Thyroid gland (tissue), 4 donors: ENCODE measurements around the gene PLA2G2D. TPM values are rescaled to one million over a fixed set of nuclear protein-coding genes. Genes with fewer than 3 reads are reported as not detected.

Experiments used
- DNase-seq, 2 donors: peaks; one replicate each; pipeline ENCODE4 v3.0.0-alpha.2; 2019
- H3K27ac ChIP-seq, 3 donors: fragments of 200-600 bp; sonication (generic); 1 replicate in 2 of 3; 2 replicates in 1 of 3; pipeline ENCODE4 v1.5.1; 2016 to 2019; ENCODE audit warnings: mild to moderate bottlenecking in 1 of 3, moderate library complexity in 1 of 3
- H3K27me3 ChIP-seq: fragments of 200-600 bp; sonication (generic); one replicate; pipeline ENCODE4 v1.5.1; 2019
- H3K36me3 ChIP-seq, 2 donors: fragments of 200-600 bp; sonication (generic); one replicate each; pipeline ENCODE4 v1.5.1; 2016 to 2019
- H3K4me1 ChIP-seq, 2 donors: fragments of 200-600 bp; sonication (generic); one replicate each; pipeline ENCODE4 v1.5.1; 2017 to 2019
- H3K4me3 ChIP-seq, 3 donors: fragments of 200-600 bp; sonication (generic); replicated peaks in 1 of 3; 1 replicate in 2 of 3; 2 replicates in 1 of 3; pipeline ENCODE4 v1.5.1; 2016; ENCODE audit warnings: mild to moderate bottlenecking in 1 of 3
- H3K9me3 ChIP-seq: fragments of 200-600 bp; sonication (generic); one replicate; pipeline ENCODE4 v1.5.1; 2017
- POLR2A ChIP-seq, 2 donors: fragments of 450-650 bp; IDR thresholded peaks; one replicate each; pipeline ENCODE4 v1.6.1; 2017; ENCODE audit warnings: antibody characterized with exemption in 2 of 2, mild to moderate bottlenecking in 2 of 2, moderate library complexity in 1 of 2
- WGBS, 2 donors: methylation state at CpG; one replicate each; pipeline ENCODE4 v1.1.5; 2017; 5-methylcytosine and 5-hydroxymethylcytosine counted together
- intact Hi-C: fragments of 100-400 bp; cut with DNase I; formaldehyde crosslinking; loops from one replicate; pipeline ENCODE4 v1.15.1; 2023
- total RNA-seq, 4 donors: library from RNA; depleted of rRNA; stranded (reverse); fragments of >200 nt; gene quantifications; one replicate each; pipeline ENCODE4 v1.2.3, GENCODE V29; 2016
- TF ChIP-seq, protein P1 (sequence below), 6 experiments: fragments of 200-600 bp in 3 of 6; fragments of 450-650 bp in 3 of 6; sonication (generic) in 3 of 6; IDR thresholded peaks; one replicate each; pipeline ENCODE4 v1.5.1; 2016 to 2019; ENCODE audit warnings: antibody characterized with exemption in 6 of 6, mild to moderate bottlenecking in 2 of 6, inconsistent platforms in 1 of 6, moderate library complexity in 1 of 6

Gene PLA2G2D
- total RNA-seq, 4 donors from 2014 or later, result not detected

DNA sequence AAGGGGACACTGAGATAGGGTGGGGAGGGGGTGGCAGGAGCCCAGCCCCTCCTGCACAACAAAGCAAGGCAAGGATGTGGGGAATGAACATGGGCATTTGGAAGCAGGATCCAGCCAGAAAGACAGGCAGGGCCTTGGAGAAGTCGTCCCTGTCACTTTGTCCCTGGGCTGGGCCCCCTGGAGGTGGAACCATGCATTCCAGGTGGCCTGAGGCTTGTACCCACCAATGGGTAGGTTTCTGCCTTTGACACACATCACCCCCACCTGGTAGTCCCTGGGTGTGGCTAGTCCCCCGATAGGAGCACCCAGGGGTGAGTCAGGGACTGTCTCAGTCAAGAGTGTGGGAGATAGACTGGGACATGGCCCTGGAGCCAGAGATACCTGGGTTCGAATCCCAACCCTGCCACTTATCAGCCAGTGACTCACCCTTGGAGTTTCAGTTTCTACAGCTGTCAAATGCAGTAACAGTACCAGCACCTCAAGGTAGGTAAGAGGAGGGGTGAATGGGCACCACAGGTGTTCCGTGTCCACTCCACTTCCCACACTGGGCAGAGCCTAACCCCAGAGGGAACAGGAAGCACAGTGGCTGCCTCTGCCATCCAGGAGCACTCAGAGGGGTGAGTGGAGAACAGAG is 10.0 kb downstream of the PLA2G2D start:
- intact Hi-C loops, result no loop called here
- Histone ChIP-seq H3K9me3 (no peaks in the 10 kb centered on the region), H3K36me3 (no peaks in the 10 kb centered on the region), H3K27ac (no peak overlapping the region), H3K4me3 (no peak overlapping the region), H3K27me3 (no peaks in the 10 kb centered on the region), H3K4me1 (no peaks in the 10 kb centered on the region)
- DNase-seq, result no peak
- WGBS, 2 donors, result 52 to 78% methylated on average over 3 to 4 of the region's 4 CpGs
- TF ChIP-seq, protein P1, sequence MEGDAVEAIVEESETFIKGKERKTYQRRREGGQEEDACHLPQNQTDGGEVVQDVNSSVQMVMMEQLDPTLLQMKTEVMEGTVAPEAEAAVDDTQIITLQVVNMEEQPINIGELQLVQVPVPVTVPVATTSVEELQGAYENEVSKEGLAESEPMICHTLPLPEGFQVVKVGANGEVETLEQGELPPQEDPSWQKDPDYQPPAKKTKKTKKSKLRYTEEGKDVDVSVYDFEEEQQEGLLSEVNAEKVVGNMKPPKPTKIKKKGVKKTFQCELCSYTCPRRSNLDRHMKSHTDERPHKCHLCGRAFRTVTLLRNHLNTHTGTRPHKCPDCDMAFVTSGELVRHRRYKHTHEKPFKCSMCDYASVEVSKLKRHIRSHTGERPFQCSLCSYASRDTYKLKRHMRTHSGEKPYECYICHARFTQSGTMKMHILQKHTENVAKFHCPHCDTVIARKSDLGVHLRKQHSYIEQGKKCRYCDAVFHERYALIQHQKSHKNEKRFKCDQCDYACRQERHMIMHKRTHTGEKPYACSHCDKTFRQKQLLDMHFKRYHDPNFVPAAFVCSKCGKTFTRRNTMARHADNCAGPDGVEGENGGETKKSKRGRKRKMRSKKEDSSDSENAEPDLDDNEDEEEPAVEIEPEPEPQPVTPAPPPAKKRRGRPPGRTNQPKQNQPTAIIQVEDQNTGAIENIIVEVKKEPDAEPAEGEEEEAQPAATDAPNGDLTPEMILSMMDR (IDR thresholded peaks at IDR 0.05), result no peak
- no peak for TF ChIP-seq POLR2A (IDR thresholded peaks at IDR 0.05)

DNA sequence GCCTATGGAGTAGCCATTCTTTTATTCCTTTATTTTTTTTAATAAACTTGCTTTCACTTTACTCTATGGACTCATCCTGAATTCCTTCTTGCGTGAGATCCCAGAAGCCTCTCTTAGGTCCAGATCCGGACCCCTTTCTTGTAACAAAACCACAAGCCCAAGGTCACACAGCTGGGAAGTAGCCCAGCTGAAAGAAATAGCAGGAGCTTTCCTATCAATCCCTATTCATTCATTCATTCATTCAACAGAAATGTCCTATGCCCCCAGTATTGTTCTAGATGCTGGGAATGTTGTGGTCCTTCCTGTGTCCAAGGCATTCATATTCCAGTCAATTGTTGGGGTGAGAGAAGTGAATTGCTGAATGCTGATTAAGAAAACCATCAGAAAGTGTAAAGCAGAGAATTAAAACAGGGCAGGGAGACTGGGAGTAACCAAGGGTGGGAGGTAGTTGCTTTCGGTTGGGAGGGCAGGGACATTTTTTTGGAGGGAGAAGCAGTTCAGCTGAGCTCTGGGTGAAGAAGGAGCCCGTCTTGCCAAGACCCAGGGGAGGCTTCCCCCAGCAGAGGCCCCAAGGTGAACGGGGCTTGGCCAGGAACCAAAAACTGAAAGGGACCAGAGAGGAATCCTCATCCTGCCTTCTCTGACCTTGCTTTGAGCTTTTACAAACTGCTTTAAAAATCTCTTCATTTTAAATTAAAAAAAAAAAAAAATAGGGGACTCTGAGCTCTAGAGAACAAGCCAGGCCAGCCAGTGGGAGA is 10.8 kb downstream of the PLA2G2D start:
- no peaks in the 10 kb centered on the region for H3K27me3 ChIP-seq
- no peaks in the 10 kb centered on the region for H3K9me3 ChIP-seq
- no peaks in the 10 kb centered on the region for H3K4me1 ChIP-seq
- no peak overlapping the region for H3K4me3 ChIP-seq
- DNase-seq, result no peak
- WGBS, 2 donors, result 48 to 54% methylated on average over 5 of the region's 5 CpGs
- TF ChIP-seq POLR2A (IDR thresholded peaks at IDR 0.05), result no peak
- TF ChIP-seq, protein P1 (IDR thresholded peaks at IDR 0.05), result no peak
- no peaks in the 10 kb centered on the region for H3K36me3 ChIP-seq
- no peak overlapping the region for H3K27ac ChIP-seq
- intact Hi-C loops, result no loop called here

DNA sequence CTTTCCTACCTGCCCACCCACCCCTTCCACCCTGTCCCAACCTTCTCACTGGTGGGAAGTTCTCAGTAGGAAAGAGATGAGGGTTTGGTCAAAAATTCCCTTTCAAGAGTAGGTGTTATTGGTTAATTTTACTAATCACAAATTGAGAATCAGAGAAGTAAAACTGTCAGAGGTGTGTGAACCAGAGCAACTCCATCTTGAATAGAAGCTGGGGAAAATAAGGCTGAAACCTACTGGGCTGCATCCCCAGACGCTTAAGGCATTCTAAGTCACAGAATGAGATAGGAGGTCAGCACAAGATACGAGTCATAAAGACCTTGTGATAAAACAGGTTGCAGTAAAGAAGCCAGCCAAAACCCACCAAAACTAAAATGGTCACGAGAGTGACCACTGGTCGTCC is 11.5 kb downstream of the PLA2G2D start:
- no peak for TF ChIP-seq POLR2A (IDR thresholded peaks at IDR 0.05)
- TF ChIP-seq, protein P1 (IDR thresholded peaks at IDR 0.05), result no peak
- H3K9me3 ChIP-seq, result no peaks in the 10 kb centered on the region
- H3K36me3 ChIP-seq, result no peaks in the 10 kb centered on the region
- H3K4me3 ChIP-seq, result no peak overlapping the region
- H3K4me1 ChIP-seq, result no peaks in the 10 kb centered on the region
- intact Hi-C loops, result no loop called here
- H3K27me3 ChIP-seq, result no peaks in the 10 kb centered on the region
- H3K27ac ChIP-seq, result no peak overlapping the region
- WGBS, 2 donors, result 83 to 85% methylated on average over 4 of the region's 4 CpGs
- no peak for DNase-seq

GRCh38 chr1:20107351-20107750 is 12.0 kb downstream of the PLA2G2D start:
- no peaks in the 10 kb centered on the region for H3K36me3 ChIP-seq
- H3K4me1 ChIP-seq, result no peaks in the 10 kb centered on the region
- no peak for DNase-seq
- intact Hi-C loops, result no loop called here
- WGBS, 2 donors, result 77 to 78% methylated on average over 4 of the region's 4 CpGs
- TF ChIP-seq, protein P1 (IDR thresholded peaks at IDR 0.05), result no peak
- TF ChIP-seq POLR2A (IDR thresholded peaks at IDR 0.05), result no peak
- no peaks in the 10 kb centered on the region for H3K9me3 ChIP-seq
- H3K4me3 ChIP-seq, result no peak overlapping the region
- H3K27ac ChIP-seq, result no peak overlapping the region
- H3K27me3 ChIP-seq, result no peaks in the 10 kb centered on the region

GRCh38 chr1:20105856-20106255 is 13.5 kb downstream of the PLA2G2D start:
- H3K27ac ChIP-seq, result no peak overlapping the region
- no peaks in the 10 kb centered on the region for H3K27me3 ChIP-seq
- no peaks in the 10 kb centered on the region for H3K36me3 ChIP-seq
- no peak for TF ChIP-seq POLR2A (IDR thresholded peaks at IDR 0.05)
- TF ChIP-seq, protein P1 (IDR thresholded peaks at IDR 0.05), result no peak
- 68 to 76% methylated on average over 1 of the region's 1 CpG for WGBS, 2 donors
- intact Hi-C loops, result no loop called here
- no peaks in the 10 kb centered on the region for H3K4me1 ChIP-seq
- no peak overlapping the region for H3K4me3 ChIP-seq
- no peak for DNase-seq
- H3K9me3 ChIP-seq, result no peaks in the 10 kb centered on the region
